COLO668 (cell line): ENCODE results near the gene APOA1.

Experiments used
- DNase-seq: peaks from one replicate; lab custom pipeline; 2025; ENCODE audit not compliant: unreplicated experiment; lab: John Stamatoyannopoulos, UW

The APOA1 gene

DNA sequence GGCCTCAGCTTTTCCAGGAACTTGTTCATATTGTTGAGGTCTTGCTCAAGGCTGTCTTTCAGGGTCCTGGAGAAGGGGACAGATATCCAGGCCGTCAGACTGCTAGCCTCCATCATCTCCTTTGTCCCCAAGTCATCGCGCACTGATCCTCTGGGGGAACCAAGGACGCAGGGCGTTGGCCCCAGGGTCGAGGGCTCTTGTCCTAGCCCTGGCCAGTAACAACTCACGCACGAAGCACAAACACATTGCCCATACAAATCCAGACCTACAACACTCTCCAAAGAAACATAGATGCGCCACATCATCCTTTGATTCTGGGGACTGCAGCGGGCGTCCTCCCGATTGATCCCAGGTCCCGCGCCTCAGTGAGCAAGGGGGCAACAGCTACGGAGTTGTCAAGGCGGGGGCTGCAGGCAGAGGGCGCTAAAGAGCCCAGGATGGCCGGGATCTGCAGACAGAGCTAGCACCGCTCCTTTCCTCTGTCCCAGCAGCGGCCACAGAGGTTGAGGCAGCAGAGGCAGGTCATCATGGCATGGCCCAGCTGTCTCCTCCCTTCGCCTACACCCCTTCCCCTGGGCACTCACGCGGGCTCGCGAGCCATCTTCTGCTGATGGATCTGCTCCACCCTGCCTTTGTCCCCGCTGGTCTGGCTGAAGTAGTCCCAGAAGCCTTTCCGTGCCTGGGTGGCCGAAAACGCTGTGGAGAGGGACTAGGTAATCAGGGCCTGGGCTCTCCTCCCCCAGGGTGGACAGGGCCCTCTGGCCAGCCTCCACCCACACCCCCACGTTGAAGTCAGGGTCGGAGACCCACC is 46.2 kb downstream of the APOA1 start:
- DNase-seq, result peak; percentile 68

DNA sequence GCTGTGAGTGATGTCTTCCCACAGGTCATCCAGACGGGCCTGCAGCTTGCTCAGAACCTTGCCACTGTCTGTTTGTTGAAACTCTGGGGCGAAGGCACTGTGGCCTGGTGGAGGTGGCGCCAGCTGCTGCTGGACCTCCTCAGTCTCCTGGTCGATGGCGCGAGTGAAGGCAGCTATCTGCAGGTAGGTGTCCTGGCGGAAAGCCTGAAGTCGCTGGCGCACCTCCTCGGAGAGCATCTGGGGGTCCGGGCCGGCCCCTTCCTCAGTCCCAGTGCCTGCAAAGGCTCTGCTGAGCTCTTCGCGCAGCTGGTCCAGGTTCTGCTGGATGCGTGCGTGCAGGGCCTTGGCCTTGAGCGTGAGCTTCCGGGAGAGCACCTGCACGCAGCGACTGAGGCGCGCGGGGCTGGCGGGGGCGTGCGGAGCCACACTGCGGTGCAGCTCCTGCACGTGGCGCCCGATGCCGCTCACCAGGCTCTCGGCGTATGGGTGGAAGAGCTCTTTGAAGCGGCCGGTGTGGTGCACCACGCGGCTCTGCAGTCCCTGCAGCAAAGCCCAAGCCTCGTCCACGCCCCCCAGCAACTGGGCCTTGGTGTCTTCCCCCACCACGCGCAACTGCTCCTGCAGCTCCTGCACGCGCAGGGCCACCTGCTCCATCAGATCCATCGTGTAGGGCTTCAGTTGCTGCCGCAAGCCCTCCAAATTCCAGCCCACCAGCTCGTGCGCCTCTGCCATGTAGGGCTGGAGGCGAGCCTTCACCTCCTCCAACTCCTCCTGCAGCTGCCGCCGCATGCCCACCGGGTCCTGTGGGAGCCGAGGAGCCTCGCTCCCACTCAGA is 47.0 kb downstream of the APOA1 start:
- no peak for DNase-seq

DNA sequence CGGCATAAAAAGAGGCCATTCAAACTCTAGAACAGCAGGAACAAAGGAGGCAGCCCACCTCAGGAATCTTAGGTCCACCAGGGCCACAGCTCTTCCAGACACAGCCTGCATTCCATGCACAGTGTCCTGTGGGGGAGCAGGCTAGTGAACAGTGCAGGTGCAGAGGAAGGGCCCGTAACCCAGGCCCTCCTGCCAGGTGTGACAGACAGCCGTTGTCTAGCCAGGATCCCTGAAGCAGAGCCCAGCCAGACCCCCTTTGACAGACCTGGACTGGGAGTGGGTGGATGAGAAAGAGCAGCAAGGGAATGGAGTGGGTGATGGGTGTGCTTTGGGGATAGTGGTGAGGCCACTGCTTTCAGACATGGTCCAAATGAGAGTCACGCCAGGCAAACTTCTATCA is 48.4 kb downstream of the APOA1 start:
- DNase-seq, result no peak

DNA sequence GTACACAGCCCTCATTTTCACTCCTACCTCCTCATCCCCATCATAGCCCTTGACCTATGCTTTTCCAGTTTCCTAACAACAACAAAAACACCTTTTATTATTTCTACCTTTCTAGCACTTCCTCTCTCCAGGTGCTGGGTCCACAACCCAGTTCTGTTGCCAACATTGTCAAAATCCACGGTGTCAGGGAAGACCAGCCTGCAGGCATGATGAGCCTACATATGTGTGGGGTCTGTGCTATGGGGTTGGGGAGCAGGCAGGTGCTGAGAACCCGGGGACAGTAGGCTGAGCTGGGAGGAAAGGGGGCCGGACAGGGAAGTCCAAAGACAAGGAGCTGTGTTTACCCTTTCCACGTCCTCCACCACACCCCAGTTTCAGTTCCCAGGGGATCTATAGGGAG is 48.9 kb downstream of the APOA1 start:
- DNase-seq, result no peak

DNA sequence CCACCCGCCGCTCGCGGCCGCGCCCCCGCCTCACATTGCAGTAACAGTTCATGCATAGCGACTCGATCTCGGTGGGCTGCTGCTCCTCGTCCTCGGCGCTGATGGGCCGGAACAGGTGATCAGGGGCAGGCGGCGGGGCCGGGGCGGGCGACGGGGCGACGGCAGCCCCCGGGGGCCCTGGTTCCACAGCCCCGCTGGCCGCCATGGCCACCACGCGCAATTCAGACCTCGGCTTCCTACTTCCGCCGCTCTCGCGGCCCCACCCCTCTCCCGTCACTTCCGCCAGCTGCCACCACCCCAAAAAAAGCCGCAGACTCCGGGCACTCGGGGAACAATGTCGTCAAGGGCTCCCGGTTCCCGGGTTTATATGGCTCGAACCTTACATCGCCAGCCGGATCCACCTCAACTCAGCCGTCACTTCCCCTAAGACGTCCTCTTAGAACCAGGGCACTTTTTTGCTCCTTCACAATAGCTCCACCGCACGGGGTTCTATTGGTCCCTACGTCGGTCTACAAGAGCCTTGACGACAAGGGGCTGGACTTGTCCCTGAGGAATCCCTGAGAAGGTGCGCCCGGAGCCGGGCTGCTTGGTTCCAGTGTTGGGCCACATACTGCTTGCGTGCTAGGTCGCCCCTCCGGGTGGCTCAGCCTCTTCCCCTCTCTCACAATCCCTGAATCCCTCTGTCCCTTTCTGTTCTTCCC is 49.5 kb downstream of the APOA1 start, which contains the start of gene ZPR1:
TSS of gene ZPR1 (minus strand) at position 238 of the 701 bp plus-strand sequence. CDS start at position 205, 33 bp downstream.
- peak; percentile 75 for DNase-seq

DNA sequence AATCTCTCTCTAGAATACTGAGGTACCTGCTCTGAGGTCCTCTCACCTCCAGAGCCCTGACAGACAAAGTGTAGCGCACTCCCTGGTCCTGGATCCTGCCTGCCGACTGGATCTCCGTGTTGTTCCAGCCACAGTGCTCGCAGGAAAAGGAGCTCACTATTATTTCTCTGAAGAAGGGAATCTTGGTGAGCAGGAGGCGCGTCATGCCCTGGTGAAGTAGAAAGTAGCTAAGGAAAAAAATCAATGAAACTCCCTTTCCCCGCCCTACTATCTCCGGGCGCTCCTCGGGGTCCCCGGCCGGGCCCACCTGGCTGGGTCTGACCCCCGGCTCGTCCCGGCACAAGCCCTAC is 50.0 kb downstream of the APOA1 start:
- no peak for DNase-seq

DNA sequence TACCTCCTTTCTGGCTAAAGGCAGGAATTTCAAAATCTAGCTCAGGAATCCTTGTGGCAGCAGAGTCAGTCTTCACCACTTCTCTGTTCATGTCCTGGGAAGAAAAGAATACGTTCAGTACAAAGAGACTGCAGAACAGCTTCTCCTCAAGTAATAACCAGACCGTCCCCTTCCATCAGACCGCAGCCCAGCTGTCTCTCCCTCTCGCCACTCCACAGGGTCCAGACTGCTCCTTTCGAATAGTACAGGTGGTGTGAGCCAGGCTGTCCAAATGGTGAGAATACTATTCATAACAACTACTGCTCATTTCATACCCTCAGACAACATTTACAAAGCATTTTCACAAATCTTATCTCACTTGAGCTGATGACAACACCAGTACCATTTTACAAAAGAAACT is 50.5 kb downstream of the APOA1 start:
- no peak for DNase-seq

DNA sequence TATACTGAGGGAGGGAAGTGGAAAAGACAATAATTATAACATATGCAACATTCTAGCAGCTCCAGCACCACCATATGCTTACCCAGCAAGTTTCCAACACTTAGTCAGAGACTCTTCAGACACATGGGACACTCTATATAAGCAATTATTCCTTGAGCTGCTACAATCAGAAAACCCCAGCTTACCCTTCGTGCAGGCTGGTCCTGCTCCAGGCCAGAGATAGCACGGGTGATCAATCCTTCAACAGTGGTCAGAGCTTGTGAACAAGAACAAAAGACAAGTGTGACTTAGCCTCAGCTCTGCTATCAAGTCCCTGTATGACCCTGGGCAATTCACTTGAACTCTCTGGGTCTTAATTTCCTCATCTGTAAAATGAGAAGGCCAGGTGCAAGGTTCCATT is 51.1 kb downstream of the APOA1 start:
- no peak for DNase-seq
